Kidney (tissue), 14 donors: ENCODE measurements around the gene ZNF230. TPM values are rescaled to one million over a fixed set of nuclear protein-coding genes. Genes with fewer than 3 reads are reported as not detected.

Source experiments
- DNase-seq, 5 donors: peaks; one replicate each; pipeline ENCODE4 v3.0.0-alpha.2; 2013 to 2020
- FAIRE-seq: peaks from 2 replicates; lab custom pipeline; 2012; peaks lifted over from hg19 to GRCh38; lab: Jason Lieb, UNC
- H3K27ac ChIP-seq, 2 donors: one replicate each; pipeline ENCODE4 v1.7.0; 2013; ENCODE audit warnings: low read depth in 2 of 2, low read length in 2 of 2, inconsistent platforms in 1 of 2
- H3K27me3 ChIP-seq: one replicate; pipeline ENCODE4 v1.7.1; 2013; ENCODE audit warnings: low read length, inconsistent platforms; ENCODE audit not compliant: control insufficient read depth, insufficient read depth
- H3K36me3 ChIP-seq, 3 donors: one replicate each; pipeline versions ENCODE4 v1.7.0 to v1.7.1; 2013; ENCODE audit warnings: low read length in 3 of 3, control low read depth in 1 of 3, inconsistent platforms in 1 of 3; ENCODE audit not compliant: insufficient read depth in 3 of 3, control insufficient read depth in 2 of 3
- H3K4me1 ChIP-seq, 3 donors: one replicate each; pipeline versions ENCODE4 v1.7.0 to v1.7.1; 2013; ENCODE audit warnings: low read length in 3 of 3, inconsistent platforms in 1 of 3, low read depth in 1 of 3; ENCODE audit not compliant: control insufficient read depth in 2 of 3, insufficient read depth in 2 of 3
- H3K4me3 ChIP-seq, 3 donors: one replicate each; pipeline versions ENCODE4 v1.7.0 to v1.8.1; 2013; ENCODE audit warnings: low read length in 3 of 3, control low read depth in 1 of 3, inconsistent platforms in 1 of 3
- H3K9ac ChIP-seq, 3 donors: one replicate each; pipeline versions ENCODE4 v1.7.0 to v1.7.1; 2013; ENCODE audit warnings: low read length in 3 of 3, control low read depth in 1 of 3, inconsistent platforms in 1 of 3
- H3K9me3 ChIP-seq, 3 donors: one replicate each; pipeline versions ENCODE4 v1.7.0 to v1.7.1; 2013; ENCODE audit warnings: low read length in 3 of 3, control low read depth in 1 of 3, inconsistent platforms in 1 of 3; ENCODE audit not compliant: control insufficient read depth in 2 of 3, insufficient read depth in 1 of 3
- intact Hi-C: fragments of 100-400 bp; cut with DNase I; formaldehyde crosslinking; loops from one replicate; pipeline ENCODE4 v1.11.1; 2022
- polyA plus RNA-seq: library from polyadenylated mRNA; stranded (reverse); fragments of 350-450 nt; fragmentation: Illumina TruSeq; extraction: RNeasy Lipid Tissue Mini Kit (QIAGEN cat#74804); gene quantifications from one replicate; pipeline ENCODE4 v1.2.3, GENCODE V29; 2014; ENCODE audit warnings: low read depth, low replicate concordance; ENCODE audit not compliant: insufficient read depth
- total RNA-seq: library from RNA; stranded (reverse); fragmentation: NEBNext Ultra II Directional; extraction: Animal tissue kit (Norgen Biotek cat#: 25700); gene quantifications from one replicate; pipeline ENCODE4 v1.2.1, GENCODE V29; 2021
- TF ChIP-seq, protein P1 (sequence below): IDR thresholded peaks from 3 replicates; pipeline ENCODE4 v1.5.1; 2012; ENCODE audit warnings: mild to moderate bottlenecking, moderate library complexity, borderline replicate concordance; ENCODE audit not compliant: insufficient read depth; ENCODE audit errors: extremely low read depth
- donor health status: control.
- donor health status: control.
- donor health status: control.
- donor health status: control.
- donor health status: control.
- donor health status: DM: yes; HTN: yes; CAD: no.
- donor health status: Normal renal cell carcinoma (clear cell type).

The ZNF230 gene
- total and polyA plus RNA-seq, 2 donors from 2014 or later, result 1.6 to 7.1 TPM

DNA sequence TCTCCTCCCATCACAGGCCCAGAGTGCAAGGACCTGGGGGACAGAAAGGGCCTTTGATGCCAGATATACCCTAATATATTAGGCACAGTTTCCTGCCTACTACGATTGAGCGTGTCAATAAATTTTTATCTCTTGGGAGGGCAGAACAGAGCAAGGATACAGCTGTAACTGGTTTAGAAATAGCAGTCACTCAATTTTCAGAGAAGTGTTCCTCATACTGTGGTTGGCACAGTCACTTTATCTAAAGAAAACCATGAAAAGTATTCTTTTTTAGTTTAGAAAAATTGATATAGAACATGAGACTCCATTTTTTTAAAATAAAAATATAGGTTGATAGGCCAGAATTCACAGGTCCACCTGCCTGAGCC is 19.2 kb upstream of the ZNF230 start:
- peak overlapping the region in 1 of 2 donors; percentile 79 for H3K27ac ChIP-seq
- H3K9me3 ChIP-seq, result peaks cover 0 to 35% (median 6%) of the 10 kb centered on the region in 3 donors
- H3K9ac ChIP-seq, result no peak overlapping the region
- DNase-seq (no peak), FAIRE-seq (no peak)
- peak overlapping the region in 2 of 3 donors; percentile 89 to 90 for H3K4me3 ChIP-seq
- no peaks in the 10 kb centered on the region for H3K4me1 ChIP-seq
- H3K36me3 ChIP-seq, result peaks cover 0 to 5% (median 2%) of the 10 kb centered on the region in 3 donors
- TF ChIP-seq, protein P1, sequence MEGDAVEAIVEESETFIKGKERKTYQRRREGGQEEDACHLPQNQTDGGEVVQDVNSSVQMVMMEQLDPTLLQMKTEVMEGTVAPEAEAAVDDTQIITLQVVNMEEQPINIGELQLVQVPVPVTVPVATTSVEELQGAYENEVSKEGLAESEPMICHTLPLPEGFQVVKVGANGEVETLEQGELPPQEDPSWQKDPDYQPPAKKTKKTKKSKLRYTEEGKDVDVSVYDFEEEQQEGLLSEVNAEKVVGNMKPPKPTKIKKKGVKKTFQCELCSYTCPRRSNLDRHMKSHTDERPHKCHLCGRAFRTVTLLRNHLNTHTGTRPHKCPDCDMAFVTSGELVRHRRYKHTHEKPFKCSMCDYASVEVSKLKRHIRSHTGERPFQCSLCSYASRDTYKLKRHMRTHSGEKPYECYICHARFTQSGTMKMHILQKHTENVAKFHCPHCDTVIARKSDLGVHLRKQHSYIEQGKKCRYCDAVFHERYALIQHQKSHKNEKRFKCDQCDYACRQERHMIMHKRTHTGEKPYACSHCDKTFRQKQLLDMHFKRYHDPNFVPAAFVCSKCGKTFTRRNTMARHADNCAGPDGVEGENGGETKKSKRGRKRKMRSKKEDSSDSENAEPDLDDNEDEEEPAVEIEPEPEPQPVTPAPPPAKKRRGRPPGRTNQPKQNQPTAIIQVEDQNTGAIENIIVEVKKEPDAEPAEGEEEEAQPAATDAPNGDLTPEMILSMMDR, result no peak
- intact Hi-C loops, result no loop called here
- H3K27me3 ChIP-seq, result no peaks in the 10 kb centered on the region

- peak; percentile 90 for FAIRE-seq
Observed at GRCh38 chr19:43983912-43984686, 18.7 kb upstream of the ZNF230 start, which contains the start of gene ZNF155. ZNF155 (plus strand) TSS chr19:43984188; CDS start chr19:43988544, 4,356 bp downstream.

DNA sequence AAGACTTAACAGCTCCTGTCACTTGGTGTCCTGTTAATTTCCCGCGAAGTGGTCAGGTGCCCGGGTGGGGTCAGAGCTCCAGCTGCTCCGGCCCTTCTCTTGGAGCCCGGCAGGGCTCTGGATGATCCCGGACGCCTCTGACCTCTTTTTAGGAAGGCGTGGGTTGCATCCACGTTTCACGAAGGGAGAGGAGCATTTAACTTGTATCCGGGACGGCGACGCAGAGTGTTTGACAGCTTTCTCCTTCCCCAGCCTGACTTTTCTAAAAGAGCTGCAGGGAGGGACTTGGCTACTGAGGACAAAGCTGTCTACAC is 18.1 kb upstream of the ZNF230 start:
- Histone ChIP-seq H3K9ac (peak overlapping the region; percentile 21 to 89 (median 70)), H3K27me3 (no peaks in the 10 kb centered on the region), H3K27ac (peak overlapping the region in 1 of 2 donors; percentile 79), H3K4me3 (peak overlapping the region; percentile 89 to 97 (median 90)), H3K9me3 (peaks cover 0 to 30% (median 3%) of the 10 kb centered on the region in 3 donors), H3K4me1 (no peaks in the 10 kb centered on the region), H3K36me3 (peaks cover 3 to 16% (median 5%) of the 10 kb centered on the region in 3 donors)
- DNase-seq, result peak in 2 of 5 donors; percentile 18 to 45
- intact Hi-C loops, result no loop called here
- no peak for FAIRE-seq
- TF ChIP-seq, protein P1, result no peak

More at GRCh38 chr19:43983912-43984686, 18.7 kb upstream of the ZNF230 start, which contains the start of gene ZNF155:
- peaks cover 3 to 10% (median 3%) of the 10 kb centered on the region in 3 donors for H3K36me3 ChIP-seq
- peak; percentile 93 to 98 (median 95) for DNase-seq
- TF ChIP-seq, protein P1, result no peak
- no peaks in the 10 kb centered on the region for H3K27me3 ChIP-seq
- intact Hi-C loops, result no loop called here
- H3K9ac ChIP-seq, result peak within 1 kb of the TSS; percentile 21 to 89 (median 70)
- H3K4me3 ChIP-seq, result peak within 1 kb of the TSS; percentile 89 to 97 (median 90)
- no peaks in the 10 kb centered on the region for H3K4me1 ChIP-seq
- peak within 1 kb of the TSS in 1 of 2 donors; percentile 79 for H3K27ac ChIP-seq
- H3K9me3 ChIP-seq, result peaks cover 0 to 30% (median 6%) of the 10 kb centered on the region in 3 donors
